Glomerular visceral epithelial cell (primary cell): Measurements from ENCODE around the gene RXRA.
A peak's percentile ranks its signal among the peaks of the same experiment; 100 is the strongest.

ENCODE experiments used
- DNase-seq: peaks from one replicate; pipeline ENCODE4 v3.0.0-alpha.2; 2016; ENCODE audit errors: extremely low spot score

RXRA gene

GRCh38 chr9:134381671-134382516 lies 55.6 kb downstream of the RXRA start:
- peak; percentile 56 for DNase-seq

GRCh38 chr9:134382733-134383132 lies 56.5 kb downstream of the RXRA start:
- DNase-seq = no peak

DNA sequence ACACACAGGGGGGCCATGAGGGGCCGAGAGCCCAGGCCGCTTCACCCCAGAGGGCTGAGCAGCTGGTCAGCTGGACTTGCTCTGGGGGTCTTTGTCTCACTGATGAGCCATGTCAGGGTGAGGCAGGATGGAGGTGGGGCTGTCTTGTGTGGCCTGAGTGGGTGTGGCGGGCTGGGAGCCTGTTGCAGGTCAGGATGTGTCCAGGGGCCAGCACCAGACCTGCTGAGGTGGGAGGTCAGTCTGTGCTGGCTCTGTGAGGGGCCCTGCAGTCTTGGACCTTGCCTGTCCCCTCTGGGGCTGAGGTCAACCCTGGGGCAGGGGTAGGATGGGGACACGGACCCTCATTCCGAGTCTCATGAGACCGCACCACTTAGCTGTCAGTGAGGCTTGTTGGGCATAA lies 56.9 kb downstream of the RXRA start:
- DNase-seq = no peak

GRCh38 chr9:134384811-134385479 lies 58.7 kb downstream of the RXRA start:
- no peak for DNase-seq

- DNase-seq = no peak
These were observed 59.7 kb downstream of the RXRA start for GRCh38 chr9:134385915-134386314.

GRCh38 chr9:134386951-134387831 lies 60.9 kb downstream of the RXRA start:
- no peak for DNase-seq

- no peak for DNase-seq
These were observed 62.1 kb downstream of the RXRA start for GRCh38 chr9:134388289-134388808.

GRCh38 chr9:134388976-134389375 lies 62.7 kb downstream of the RXRA start:
- no peak for DNase-seq

DNA sequence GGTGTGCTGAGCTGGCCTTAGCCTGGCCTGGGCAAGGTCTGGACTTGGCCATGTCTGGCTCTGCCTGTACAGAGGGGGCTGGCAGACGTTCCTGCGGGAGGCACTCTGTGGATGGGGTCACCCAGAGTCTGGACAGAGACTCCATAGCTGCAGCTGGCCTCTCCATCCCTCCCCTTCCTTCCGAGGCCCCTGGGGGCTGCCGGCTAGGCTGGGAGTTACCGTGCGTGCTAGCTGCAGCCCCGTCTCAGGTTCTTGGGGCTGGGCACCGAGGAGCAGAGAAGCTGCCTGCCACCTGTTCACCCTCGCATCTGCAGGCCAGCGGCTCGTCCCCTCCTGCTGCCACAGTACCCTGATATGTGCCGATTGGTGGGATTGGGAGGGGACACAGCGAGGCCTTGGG lies 63.4 kb downstream of the RXRA start:
- DNase-seq = no peak

GRCh38 chr9:134390537-134390936 lies 64.3 kb downstream of the RXRA start:
- DNase-seq = no peak

DNA sequence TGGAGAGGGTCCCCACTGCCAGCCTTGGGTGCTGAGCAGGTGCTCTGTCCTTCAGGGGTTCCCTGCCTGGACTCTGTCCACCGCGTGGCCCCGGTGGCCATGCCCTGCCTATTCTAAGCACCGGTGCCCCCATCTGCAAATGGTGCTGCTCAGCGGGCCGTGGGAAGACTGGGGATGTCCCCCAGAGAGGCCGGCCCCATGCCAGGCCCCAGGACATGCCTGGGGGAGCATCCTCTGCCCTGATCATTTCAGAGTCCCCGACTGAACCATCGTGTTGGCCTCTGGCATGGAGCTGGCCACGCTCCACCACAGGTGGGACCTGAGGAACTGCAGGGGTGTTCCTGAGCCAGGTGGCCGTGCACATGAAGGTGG lies 64.7 kb downstream of the RXRA start:
- peak; percentile 32 for DNase-seq

DNA sequence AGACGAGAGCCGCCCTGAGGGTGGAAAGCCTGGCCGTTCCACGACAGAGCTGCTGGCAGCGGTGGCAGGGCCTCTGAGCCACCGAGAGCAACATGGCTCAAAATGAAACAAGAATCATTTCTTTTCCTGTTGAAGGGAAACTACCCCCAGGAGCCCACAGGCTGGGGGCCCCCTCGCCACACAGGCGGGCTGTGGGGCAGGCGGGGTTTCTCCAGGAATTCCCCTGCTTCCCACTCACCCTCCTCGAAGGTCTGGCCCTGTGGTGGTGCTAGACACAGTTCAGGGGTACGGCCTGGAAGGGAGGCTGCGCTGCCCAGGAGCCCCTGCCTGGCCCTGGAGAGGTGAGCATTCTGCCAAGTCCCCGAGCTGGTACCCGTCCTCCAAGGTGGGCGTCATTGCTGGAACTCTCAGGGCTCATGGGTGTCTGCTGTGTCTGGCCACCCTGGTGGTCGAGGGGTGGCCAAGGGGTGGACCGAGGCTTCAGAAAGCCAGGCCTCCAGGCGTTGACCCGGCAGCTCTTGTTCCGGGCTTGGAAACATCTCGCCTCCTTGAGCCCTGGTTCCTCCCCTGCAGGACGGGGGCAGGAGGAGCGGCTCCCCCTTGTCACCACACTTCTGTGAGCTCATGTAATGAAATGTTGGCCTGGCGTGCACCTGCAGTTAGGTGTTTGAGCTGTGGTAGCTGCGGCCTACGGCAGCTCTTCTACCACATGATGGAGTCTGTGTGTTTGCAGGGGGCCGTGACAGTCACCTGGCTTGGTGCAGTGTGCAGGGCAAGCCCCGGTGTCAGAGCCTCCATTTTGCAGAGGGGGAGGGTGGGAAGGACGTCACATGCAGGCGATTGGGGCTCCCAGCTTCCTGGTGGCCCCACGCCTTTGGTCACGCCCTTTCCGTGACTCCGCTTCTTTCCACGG lies 65.3 kb downstream of the RXRA start:
- DNase-seq = peak; percentile 61

GRCh38 chr9:134392900-134393299 lies 66.6 kb downstream of the RXRA start:
- no peak for DNase-seq

GRCh38 chr9:134393582-134394280 lies 67.5 kb downstream of the RXRA start:
- DNase-seq = no peak

DNA sequence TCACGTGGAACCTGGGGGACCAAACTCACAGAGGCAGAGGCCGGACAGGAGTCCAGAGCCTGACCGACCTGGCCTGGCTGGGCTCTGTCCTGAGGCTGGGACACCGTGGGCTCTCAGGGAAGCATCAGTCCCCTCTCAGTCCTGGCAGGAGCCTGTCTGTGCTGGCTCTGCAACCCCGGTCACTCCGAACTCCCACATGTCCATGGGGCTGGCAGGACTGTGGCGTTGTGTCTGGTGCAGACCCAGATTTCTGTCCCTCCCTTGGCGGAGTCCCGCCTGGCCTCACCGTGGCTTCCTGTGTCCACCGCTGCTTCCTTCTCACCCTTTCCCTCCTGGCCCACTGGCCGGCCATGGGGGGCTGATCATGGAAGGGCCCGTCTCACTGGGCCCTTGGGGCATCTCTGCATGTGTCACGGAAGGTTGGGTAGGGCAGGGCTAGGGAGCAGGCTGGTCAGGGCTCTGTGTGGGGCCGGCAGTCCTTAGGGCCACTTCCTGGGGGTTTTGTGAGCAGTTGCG lies 68.8 kb downstream of the RXRA start:
- no peak for DNase-seq

GRCh38 chr9:134395737-134396257 lies 69.5 kb downstream of the RXRA start:
- no peak for DNase-seq

- no peak for DNase-seq
These were observed 70.0 kb downstream of the RXRA start for GRCh38 chr9:134396258-134396742.

DNA sequence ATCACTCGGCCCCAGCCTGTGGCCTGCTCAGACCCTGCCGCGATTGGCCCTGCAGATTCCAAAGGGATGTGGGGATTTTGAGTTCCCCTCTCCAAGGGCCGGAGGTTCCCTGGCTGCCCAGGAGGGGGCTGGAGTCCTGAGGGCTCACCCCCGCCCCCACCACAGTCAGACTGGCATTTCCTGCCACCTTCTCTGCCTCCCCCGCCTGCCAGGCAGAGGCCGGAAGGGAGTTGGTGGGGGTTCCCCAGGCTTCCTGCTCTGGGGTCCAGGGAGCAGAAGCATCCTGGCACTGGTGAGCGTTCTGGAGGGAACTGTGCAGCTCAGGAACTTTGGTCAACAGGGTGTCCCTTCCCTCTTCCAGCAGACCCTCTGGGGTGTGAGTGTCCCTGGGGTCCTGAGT lies 70.6 kb downstream of the RXRA start:
- peak; percentile 51 for DNase-seq

GRCh38 chr9:134398756-134399155 lies 72.5 kb downstream of the RXRA start:
- DNase-seq = no peak
